PC-9 (cell line): ENCODE results near the gene ADORA3.

ENCODE experiments used
- EZH2 ChIP-seq: fragments of 200-600 bp; sonication (generic); IDR thresholded peaks from 2 replicates; pipeline ENCODE4 v1.8.0; 2017; ENCODE audit warnings: antibody characterized with exemption, low read depth
- TF ChIP-seq, protein P1 (sequence below): fragments of 200-600 bp; sonication (generic); conservative IDR thresholded peaks from 2 replicates; pipeline ENCODE4 v1.6.1; 2017; ENCODE audit warnings: mixed run types, antibody characterized with exemption, mild to moderate bottlenecking, moderate library complexity

DNA sequence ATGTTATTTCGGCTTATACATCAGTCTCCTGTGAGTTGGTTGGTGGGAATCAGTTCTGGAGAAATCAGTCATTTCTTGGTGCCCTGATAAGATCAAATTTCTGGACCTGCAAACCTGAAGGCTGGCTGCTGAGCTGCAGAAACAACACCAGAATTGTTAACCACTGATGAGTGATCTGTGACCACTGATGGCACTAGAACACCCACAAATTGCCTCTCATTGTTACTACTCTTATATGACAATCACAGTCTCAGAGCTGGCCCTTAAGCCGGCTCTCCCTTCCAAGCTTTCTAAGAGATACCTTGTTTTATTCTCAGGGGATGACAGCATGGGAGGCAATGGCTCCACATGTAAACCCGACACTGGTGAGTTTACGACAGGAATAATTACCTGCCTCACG is 27.7 kb downstream of the ADORA3 start:
- TF ChIP-seq, protein P1, sequence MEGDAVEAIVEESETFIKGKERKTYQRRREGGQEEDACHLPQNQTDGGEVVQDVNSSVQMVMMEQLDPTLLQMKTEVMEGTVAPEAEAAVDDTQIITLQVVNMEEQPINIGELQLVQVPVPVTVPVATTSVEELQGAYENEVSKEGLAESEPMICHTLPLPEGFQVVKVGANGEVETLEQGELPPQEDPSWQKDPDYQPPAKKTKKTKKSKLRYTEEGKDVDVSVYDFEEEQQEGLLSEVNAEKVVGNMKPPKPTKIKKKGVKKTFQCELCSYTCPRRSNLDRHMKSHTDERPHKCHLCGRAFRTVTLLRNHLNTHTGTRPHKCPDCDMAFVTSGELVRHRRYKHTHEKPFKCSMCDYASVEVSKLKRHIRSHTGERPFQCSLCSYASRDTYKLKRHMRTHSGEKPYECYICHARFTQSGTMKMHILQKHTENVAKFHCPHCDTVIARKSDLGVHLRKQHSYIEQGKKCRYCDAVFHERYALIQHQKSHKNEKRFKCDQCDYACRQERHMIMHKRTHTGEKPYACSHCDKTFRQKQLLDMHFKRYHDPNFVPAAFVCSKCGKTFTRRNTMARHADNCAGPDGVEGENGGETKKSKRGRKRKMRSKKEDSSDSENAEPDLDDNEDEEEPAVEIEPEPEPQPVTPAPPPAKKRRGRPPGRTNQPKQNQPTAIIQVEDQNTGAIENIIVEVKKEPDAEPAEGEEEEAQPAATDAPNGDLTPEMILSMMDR = no peak
- no peak for TF ChIP-seq EZH2
